Superior temporal gyrus (tissue), 1 donor: ENCODE data around the gene ANKS1B.
"Not testable (repeated sequence)": the region's sequence is repeated elsewhere in the genome, so short reads cannot be mapped to it uniquely, and the experiment has no call there.

Experiments
- DNase-seq: peaks from one replicate; pipeline ENCODE4 v3.0.0-alpha.2; 2016; ENCODE audit errors: extremely low spot score

The ANKS1B gene

DNA sequence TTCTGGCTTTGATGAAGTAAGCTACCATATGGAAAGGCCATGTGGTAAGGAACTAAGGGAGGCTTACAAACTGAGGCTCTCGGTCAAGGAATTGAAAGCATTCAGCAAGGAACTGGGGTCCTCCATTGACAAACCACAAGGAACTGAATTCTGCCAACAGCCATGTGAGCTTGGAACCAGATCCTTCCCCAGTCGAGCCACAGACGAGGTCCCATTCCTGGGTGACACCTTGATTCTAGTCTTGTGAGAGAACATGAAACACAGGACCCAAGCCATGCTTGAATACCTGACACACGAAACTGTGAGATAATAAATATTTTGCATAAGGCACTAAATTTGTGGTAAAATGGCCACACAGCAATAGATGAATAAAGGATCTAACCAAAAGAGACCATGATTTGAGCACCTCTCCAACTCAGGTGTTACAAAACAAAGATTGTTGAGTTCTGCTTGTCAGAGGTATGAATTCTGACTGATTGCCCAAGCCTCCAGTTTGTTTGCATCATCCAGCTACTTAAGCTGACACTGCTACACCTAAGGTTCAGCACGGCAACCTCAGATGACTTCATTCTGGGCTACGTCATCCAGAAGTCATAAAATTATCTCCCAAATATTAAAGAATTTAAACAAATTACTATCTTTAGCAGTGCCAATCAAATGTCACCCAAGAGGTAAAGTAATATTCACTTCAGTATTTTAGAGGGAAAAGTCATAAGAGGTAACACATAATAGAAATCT lies 277.8 kb downstream of the ANKS1B start:
- DNase-seq: no peak

DNA sequence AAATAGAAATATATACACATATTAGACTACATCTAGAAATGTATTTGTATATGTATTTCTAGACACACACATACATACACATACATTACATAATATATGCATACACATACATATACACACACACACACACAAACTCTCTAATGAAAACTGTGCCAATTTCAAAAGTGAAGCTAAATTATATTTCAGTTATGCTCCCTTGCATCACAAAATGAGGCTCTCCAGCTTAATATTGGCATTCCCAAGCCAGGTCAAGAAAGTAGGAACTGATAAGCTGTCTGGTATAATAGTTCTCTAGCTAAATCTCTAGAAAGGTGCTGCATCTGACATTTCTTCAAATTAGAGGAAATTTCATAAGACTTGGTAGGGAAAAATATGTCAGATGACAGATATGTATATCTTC lies 280.3 kb downstream of the ANKS1B start:
- no peak for DNase-seq

DNA sequence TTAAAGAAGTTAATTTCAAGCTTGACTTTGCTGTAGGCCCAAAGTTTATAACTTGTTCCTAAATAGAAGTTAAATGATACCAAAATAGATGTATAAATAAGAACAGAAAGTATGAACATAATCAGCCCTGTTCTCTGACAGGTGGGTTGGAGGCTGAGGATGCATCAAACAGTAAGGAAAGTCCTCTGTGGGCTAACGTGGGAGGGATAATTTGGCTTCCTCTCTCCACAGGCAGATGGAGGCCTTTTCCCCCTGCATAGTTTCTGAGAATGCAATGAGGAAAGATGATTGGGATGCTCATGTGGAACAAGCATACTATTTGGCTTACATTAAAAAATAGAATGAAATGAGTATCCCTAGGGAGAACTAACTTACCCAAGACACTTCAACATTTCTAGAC lies 280.7 kb downstream of the ANKS1B start:
- peak; percentile 47 for DNase-seq

DNA sequence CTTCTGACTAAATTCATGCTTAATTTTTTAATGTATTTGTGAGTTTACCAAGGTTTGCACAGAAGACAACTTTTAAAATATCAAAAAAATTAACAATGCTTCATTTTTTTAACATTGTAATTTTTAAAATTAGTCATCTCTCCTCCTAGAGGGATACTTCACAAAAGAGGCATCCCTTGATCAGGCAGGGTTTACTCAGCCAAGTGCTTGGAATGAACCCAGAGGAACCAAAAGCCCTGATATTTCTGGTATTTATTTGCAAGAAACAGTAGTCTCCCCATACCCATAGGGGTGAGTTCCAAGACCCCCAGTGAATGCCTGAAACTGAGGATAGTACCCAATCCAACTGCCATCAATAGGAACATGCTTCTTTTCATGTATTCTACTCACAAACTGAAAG lies 284.7 kb downstream of the ANKS1B start:
- no peak for DNase-seq

DNA sequence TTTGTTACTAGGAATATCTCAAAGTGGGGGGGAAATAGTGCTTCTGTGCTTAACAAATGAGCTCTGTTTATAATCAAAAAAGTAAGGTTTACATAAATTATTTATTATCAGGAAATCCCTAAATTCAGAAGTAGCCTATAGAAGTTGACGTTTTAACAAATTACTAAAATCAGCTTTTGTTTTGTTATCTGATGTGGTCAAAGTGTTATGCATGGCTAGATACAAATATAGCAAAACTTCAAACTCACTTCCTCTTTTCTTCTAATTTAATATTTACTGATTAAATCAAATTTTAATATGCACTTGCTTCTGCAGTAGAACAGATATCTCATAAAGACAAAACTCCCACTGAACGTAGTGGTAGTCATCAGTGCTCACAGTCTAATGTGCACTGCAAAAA lies 289.7 kb downstream of the ANKS1B start:
- DNase-seq: no peak

DNA sequence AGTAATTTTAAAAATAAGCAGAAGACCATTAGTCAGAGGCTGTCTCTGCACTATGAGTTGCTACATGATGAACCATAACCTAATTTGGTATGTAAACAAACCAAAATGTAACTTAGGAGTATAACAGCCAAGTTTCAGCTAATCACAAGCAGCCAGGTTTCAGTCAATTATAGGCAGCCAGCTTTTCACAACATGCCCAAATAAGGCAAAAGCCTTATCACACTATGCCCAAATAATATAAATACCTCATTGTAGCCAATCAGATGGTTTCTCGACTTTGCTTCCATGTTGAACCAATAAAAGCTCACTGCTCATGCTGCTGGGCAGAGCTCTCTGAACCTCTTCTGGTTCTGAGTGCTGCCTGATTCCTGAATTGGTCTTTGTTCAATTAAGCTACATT lies 298.6 kb downstream of the ANKS1B start:
- DNase-seq: no peak

DNA sequence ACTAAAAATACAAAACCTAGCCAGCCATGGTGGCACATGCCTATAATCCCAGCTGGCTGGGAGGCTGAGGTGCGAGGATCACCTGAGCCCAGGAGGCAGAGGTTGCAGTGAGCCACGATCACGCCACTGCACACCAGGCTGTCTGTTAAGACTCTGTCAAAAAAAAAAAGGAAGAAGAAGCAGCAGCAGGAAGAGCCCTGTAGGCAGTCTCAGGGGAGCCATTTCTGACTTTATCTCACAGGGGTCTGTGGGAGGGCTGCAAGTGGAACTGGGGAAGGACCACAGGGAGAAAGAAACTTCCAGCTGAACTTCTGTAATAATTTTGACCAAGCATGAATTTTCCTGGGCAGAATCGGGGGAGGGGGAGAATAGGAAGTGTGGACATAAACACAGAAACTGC lies 304.5 kb downstream of the ANKS1B start:
- DNase-seq: no peak

DNA sequence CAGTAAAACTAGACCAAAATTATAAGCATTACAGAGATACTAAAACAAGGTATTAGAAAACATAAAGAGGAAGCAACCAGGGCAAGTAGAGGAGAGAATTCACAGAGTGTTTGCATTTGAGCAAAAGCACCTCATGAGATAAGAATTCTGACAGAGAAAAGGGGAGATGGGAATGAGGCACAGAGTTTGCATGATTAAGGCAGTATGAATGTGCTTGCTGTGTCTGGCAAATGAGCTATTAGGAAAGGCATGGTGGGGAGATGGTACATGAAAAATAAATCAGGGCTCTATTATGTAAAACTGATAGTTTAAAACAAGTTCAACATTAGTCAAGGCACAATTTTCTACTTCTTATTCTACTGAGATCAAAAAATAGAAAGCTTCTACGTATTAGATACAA lies 314.1 kb downstream of the ANKS1B start:
- DNase-seq: no peak

DNA sequence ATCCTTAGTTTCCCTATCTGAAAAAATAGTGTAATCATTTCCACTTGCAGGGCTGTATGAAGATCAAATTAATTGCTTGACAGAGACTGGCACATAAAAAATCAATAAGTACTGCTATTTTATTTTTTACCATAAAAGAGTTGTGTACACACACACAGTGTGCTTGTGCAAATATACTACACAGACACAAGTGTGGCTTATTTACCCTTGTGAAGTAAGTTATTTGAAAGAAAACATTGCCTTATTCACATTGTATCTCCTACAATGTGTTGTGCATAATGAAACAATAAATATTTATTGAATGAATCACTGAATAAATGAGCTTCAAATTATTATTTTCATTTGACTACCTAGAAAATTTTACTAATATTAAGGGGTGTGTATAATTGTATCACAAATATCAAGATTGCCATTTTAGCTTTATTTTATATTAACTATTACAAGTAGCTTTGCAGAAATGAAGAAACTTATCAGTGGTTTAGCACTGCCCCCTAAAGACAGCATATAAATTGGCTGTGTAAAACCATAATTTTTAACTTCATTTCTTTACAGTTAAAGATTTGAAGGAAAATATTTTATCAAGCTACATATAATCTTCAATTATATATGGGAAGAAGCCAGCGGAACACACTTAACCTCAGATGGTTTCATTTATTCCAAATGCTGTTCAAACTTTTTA lies 325.9 kb downstream of the ANKS1B start:
- peak; percentile 50 for DNase-seq

DNA sequence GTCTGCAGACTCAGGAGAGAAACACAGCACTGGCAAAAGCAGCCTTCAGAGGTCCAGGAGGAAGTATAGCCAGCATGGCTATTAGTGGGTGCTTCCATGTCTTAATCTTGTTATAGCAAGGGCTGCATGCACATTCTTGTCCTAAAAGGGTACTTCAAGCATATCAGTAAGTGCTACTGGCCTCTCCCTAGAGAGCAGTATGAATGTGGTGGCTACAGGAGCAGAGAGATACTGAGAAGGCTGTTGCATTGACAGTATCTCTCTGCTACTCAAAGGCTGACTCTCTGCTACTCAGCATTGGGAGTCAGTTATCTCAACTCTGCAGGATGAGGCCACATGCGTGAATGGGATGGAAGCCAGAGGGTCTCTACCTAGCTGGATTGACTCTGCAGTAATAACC lies 335.2 kb downstream of the ANKS1B start:
- DNase-seq: no peak

DNA sequence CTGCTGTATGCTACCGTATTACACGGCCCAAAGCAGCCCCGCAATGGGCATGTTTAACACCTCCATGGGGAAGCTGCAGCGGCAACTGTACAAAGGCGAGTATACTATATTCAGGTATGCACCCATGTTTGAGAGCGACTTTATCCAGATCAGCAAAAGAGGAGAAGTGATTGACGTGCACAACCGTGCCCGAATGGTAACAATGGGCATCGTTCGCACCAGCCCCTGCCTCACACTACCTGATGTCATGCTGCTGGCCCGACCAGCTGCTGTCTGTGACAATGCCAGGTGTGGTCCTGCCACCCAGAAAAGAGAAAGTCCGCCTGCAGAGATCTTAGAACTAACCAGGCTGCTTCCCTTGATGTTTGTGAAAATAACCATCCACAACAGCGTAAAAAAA lies 336.6 kb downstream of the ANKS1B start:
- DNase-seq: no peak

DNA sequence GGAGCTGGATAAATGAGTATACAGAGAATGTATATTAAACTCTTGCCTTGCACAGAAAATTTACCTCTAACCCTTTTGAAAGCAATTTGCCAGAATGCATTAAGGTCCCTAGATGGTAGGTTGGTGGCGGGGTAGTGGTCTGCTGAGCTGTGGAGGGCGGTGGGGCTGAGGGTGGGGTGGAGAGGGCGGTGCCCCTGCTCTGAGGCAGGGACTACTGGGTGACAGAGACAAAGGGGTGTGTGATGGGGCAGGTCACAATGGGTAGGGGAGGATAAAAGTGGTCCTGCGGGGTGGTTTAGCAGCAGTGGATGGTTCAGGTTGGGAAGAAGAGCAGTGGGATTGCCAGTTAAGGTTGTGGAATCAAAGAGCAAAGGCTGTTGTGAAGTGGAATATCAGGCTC lies 337.3 kb downstream of the ANKS1B start, which contains the start of gene GARIN6:
Gene GARIN6 (plus strand): TSS at position 301 of the 400 bp plus-strand sequence. CDS start 422 bp downstream, outside the sequence.
- no peak for DNase-seq

DNA sequence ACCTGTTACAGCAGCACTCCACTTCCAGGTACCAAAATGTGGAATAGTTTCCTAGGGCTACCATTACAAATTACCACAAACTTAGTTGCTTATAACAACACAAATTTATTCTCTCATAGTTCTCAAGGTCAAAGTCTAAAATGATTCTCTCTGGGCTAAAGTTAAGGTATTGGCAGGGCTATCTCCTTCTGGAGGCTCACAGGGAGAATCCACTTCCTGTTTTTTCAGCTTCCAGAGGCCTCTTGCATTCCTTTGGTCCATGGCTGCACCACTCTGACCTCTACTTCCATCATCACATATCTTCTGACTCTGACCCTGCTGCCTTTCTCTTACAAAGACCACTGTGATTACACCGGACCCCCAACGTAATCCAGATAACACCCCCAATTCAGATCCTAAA lies 340.1 kb downstream of the ANKS1B start:
- no peak for DNase-seq

DNA sequence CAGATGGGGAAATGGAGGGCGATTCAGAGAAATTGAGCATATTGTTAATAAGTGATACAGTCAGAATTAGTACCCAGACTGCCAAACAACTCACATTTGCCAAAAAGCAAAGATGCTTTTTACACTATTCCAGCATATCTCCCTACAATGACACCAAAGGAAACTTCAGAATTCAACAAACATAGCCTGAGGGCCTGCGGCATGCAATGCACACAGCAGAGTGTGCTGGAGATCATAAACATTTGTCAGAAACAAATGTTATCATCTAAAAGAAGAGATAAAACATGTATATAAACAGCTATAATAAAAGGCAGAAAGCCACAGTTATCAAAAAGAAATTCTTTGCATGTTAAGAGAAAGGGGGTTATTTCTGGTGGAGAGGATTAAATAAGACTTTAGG lies 357.3 kb downstream of the ANKS1B start:
- DNase-seq: no peak

DNA sequence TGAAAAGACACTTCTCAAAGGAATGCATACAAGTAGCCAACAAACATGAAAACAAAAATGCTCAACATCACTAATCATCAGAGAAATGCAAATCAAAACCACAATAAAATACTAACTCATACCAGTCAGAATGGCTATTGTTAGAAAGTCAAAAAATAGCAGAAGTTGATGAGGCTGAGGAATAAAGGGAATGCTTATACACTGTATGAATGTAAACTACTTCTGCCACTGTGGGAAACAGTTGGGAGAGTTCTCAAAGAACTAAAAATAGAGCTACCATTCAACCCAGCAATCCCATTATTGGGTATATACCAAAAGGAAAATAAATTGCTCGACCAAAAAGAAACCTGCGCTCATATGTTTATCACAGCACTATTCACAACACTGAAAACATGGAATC lies 360.1 kb downstream of the ANKS1B start:
- not testable (repeated sequence) for DNase-seq

DNA sequence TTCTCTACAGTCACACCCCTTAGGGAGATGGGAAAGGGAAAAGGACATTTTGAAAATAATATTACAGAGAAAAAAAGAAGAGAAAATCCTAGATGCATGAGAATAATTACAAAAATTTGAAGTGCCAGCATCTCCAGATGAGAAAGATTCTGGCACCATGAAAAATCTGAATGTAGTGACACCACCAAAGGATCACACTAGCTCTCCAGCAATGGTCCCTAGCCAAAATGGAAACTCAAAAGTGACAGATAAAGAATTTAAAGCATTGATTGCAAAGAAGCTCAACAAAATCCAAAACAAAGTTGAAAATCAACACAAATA lies 364.6 kb downstream of the ANKS1B start:
- no peak for DNase-seq

DNA sequence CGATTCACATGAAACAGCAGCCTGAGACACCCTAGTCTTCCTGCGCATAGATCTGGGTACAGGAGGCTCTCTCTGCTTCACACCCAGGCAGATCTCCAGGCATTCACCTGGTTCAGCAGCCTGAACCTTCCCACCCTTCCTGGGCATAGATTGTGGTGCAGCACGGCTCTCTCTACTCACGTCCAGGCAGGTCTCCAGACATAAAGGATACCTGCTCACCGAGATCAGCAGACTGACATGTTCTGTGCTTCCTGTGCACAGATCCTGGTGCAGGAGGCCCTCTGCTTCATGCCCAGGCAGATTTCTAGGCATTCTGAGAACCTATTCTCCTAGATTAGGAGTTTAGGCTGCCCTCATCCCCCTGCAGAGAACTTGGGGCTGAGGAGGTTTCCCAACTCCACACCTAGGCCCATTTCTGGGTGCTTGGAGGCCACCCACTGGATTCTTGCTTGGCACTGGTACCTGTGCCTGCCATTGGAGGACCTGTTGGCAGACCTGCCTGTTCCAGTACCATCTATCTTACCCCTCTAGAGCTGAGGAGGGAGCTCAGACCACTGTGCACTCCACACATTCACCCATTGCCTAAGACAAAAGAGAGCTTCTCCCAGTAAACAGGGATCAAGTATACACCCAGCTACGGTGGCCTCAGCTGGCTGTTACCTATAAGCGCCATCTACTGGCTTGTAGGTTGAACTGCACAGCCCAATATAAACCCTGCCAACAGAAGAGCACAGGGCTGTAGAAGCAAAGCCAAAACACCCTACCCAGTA lies 365.2 kb downstream of the ANKS1B start:
- DNase-seq: no peak

DNA sequence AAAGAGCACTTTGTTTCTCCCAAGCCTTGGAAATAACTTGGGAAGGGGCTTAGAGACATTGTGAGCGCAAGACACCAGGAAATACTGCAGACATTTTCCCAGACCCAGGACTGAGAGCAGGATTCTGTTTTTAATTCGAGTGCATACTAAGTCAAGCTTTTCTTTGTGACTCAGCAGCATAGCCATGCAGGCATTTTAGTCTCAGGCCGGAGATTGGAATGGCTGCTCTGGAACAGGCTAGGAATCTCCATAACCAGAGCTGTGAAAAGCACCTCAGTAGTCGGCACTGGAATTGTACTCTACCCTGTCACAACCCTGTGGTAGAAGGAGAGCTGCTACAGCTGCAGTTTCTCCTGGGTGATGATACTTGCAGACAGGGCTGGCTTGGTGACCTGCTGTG lies 366.1 kb downstream of the ANKS1B start:
- no peak for DNase-seq

DNA sequence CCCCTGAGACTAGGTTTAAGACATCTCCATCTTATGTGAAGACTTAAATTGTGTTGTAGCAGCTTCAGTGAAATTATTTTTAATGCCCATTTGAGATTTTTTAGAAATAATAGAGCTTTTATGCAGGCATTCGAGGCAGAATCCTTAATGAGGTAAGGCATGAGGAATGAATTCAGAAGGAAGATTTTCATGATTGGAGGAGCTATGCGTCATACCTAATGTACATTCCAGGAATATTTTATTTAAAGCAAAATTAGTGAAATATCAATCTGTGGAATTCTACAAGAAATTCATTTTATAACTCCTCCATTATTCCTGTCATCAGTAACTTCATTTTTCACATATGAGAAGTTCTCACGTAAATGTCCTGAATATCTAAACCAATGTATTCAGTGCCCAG lies 373.1 kb downstream of the ANKS1B start:
- DNase-seq: no peak

DNA sequence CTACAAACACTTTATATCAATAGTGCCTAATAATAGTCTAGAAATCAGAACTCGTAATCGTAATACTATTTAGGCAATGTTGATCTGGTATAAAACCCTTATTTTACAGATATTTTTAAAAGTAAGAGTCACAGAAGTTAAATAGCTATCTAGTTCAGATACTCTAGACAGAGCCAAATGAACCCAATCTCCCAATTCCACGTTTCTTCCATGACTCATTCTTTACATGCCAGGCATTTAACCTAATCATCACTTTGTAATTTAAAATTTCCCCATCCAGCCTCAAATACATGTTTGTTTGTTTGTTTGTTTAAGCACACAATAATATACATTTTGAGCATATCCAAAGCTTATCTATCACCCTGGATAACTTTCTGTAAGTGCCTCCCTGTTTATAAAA lies 373.6 kb downstream of the ANKS1B start:
- DNase-seq: no peak

DNA sequence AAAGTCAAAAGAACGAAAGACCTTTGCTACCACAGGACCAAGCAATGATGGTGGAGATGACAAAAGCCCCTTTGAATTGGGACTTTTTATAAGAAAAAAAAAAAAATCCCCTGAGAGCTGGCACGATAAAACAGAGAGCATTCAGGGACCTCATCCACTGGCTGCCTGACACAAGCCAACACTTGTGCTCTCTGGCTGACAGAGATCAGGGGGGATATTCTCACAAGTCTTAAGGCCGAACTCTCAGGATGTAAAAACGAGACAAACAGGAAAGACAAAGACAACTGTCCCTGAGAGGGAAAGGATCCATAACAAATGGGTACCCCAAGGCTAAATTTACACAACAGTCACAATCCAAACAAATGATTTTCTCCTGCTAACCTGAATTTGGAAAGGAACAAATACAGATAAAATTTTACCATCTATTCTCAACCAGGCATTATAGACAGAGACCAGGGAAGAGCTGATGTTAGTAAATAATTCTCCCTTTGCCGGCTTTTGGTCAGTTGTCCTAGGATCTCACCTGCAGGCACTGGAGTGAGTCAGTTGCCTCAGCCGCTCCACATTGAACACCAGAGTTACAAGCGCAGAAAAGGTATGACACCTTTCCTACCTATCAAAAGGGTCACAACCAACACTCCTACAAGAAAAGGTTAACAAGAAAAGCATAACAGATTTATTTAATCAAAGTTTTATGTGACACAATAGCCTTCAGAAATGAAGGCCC lies 375.1 kb downstream of the ANKS1B start:
- no peak for DNase-seq

DNA sequence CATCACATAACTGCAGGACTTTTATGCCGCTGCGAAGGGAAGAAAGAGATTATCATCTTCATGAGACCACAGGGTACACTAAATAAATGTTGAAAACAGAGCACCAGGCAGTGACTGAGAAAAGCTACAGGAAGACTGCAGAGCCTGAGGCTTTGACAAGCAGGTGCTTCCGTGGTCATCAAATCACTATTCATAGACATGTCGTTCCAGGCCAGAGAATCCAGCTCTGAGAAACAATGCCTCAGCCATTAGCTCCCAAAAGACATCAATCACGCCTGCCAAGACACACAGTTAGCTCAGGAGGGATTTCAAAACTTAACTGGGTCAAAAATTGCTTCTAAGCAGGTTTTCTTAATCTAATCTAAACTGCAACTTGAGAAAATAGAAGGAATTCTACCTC lies 384.3 kb downstream of the ANKS1B start:
- DNase-seq: no peak
